Activated effector memory CD4-positive, alpha-beta T cell treated with anti-CD3 and anti-CD28 coated beads, Interleukin-2, amount 50 U/mL, for 16 hours (primary cell): ENCODE measurements around the gene PDLIM3.
"Not testable (repeated sequence)": the region's sequence is repeated elsewhere in the genome, so short reads cannot be mapped to it uniquely, and the experiment has no call there.

Experiments used
- DNase-seq: peaks from one replicate; pipeline ENCODE4 v3.0.0-alpha.2; 2020

Gene PDLIM3

DNA sequence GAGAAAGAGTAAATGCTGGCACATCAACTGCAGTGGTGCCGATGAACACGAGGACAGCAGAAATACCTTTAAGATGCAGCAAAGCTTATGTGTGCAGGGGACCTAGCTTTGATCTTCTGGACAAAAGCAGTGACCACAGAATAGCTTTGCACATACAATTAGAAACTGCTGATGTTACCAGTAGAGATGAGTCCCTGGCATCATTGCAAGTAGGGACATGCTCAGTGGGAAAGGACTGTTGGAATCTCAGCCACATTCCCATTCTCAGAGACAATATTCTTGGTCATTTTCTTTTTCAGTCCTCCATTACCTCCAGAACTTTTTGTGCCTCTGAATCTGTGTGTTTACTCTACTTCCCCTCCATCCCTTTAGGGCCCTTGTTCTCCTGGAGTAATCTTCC is 16.9 kb upstream of the PDLIM3 start:
- DNase-seq: no peak

DNA sequence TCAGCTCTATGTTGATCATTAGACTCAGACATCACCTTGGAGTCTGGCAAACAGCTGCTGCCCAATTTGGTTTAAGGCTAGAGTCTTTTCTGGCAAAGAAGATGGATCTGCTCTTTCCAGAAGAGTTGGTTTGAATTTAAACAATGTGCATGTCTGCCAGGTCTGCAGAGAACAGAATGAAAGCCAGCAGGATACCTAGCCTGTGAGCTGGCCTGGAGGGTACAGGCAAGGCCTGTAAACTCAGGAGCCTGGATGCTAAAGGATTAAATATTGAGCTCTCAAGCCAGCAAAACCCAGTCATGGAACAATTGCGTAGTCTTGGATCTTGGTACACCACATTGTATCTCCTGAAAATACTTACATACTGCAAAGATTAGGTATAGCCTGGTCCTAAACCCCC is 15.6 kb upstream of the PDLIM3 start:
- no peak for DNase-seq

DNA sequence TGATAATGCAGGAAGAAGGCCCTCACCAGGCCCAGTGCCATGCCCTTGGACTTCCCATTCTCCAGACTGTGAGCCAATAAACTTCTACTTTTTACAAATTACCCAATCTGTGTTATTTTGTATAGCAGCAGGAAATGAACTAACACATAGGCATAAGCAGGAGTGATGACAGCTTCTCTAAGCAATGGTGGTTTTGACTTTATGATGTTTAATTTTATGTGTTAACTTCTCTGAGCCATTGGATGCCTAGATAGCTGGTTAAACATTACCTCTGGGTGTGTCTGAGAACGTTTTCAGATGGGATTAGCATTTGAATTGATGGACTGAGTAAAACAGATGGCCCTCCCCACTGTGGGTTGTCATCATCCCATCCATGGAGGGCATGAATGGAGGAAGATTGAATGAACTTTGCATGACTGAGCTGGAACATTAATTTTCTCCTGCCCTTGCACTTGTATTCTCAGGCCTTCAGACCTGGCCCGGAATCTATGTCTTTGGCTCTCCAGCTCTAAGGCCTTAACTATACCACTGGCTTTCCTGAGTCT is 13.9 kb upstream of the PDLIM3 start:
- no peak for DNase-seq

DNA sequence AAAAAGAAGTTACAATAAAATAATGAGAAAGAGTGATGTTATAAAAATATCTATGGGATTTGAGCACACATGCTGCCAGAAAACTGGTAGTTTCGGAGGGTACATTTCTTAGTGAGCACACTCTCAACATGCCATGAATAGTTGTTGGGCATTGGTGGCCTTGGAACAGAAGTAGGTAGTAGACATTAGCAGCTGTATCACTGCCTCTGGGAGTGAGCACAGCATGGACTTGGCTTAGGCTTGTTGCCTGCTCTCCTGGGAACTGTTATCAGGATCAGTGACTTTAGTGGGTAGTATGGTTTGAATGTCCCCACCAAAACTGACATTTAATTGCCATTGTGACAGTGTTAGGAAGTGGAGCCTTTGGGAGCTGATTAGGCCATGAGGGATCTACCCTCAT is 13.3 kb upstream of the PDLIM3 start:
- DNase-seq: no peak

DNA sequence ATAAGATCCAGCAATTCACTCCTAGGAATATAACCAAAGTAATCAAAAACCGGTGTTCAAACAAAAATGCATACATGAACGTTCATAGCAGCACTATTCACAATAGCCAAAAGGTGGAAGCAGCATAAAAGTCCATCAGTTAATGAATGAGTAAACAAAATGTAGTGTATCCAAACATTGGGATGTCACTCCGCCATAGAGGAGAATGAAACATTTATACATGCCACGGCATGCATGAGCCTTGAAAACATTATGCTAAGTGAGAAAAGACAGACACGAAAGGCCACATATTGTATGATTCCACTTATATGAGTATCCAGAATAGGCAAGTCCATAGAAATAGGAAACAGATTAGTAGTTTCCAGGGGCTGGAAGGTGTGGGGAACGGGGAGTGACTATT is 11.0 kb upstream of the PDLIM3 start:
- no peak for DNase-seq

DNA sequence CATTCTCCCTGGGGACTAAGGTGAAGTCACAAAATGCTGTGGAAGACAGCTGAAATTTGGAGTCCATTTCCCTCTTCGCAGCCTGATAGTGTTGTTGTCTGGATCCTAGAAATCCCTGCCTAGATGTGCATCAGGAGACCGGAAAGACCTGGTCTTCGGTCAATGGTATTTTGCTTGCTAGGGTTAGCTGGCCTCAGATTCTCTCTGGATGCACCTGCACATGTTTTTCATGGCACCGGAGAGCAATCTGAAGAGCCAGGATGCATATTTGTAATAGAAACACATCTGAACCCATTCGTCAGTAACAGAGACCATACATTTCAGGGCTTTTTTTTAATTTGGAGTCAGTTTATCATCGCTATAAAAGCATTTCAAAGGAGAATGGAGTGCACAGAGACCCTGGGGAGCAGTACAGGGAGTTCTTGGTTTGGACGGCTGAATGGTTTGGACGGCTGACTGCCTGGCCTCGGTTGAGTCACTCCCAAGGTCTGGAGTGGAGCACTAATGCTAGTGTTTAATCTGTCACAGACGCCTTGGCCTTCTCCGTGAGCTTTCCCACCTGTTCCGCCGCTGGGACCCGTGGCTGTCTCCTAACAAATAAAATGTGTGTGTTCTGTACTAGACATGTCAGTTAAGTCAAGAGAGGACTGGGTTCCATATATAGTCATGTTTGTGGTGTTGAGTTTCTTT is 7.5 kb upstream of the PDLIM3 start:
- no peak for DNase-seq

DNA sequence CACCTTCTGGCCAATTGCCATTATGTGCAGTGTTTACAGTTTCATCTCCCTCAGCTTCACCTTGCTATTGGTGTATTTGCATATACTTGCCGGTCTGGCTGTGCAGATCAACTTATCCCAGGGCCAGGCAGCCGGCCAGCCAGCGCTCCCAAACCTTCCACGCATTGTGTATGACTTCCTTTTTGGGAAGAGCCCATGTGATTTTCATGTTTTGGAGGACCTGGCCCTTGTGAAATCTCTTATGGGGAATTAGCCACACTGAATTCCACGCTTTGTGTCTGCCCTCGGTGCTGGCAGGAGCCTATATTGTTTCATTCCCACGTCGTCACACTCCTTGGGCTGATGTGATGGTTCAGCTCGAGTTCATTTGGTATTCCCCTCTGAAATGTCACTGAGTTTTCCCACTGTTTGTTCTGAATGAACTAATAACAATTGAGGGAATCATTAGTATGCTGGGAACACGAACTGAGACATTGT is 6.0 kb upstream of the PDLIM3 start:
- DNase-seq: no peak

DNA sequence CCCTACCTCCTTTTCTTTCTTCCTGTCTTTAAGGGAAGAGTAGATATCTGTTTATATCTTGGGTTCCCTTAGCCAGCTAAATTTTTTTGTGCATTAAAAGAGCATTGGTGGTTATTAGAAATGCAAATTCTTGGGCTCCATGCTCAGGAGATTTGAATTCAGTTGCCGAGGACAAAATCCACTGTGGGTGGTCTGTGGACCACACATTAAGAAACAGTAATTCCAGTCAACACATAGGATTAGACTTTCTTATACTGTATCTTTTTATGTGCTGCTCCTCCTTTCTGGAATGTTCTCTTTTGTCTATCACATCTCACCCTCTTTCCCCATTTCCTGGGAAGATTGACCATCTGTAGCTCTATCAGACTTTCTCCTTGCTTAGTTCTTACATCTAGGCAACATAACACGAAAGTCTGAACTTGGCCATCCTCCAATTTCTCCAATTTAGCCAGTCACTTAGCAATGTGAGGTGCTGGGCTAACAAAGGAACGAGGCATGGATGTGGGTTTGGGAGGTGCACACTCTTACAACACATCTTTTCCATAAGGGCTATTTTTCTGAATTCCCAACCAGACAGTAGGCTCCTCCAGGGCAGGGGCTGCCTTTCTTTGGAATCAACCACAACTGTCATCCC is 5.3 kb upstream of the PDLIM3 start:
- no peak for DNase-seq

DNA sequence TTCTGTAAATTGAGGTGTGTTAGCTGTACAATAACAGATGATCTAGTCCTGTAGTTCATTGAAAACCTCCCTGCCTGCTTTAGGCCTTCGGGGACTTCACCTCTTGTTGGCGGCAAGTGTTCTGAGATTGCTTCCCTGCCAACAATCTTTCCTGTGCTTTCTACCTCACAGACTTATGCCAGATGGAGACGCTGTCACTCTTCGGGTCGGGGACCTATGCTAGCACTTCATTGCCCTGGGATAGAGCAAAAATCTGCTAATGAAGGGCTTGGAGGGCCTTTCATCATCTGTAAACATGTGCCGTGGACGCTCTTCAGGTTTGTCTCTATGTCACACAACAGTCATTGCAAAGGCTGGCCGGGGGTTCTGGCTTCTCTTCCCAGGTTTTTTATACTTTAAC is 4.7 kb upstream of the PDLIM3 start:
- DNase-seq: no peak

DNA sequence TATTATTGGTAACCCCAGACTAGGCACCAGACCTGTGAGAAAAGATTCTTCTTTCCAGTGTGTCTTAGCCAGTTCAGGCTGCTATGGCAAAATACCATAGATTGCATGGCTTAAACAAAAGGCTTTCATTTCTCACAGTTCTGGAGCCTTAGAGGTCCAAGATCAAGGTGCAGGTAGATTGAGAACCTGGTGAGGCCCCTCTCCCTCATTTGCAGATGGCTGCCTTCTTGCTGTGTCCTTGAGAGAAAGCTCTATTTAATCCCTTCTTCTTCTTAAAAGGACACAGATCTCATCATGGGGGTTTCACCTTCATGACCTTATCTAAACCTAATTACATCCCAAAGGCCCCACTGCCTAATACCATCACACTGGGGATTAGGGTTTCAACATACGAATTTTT is 3.5 kb upstream of the PDLIM3 start:
- DNase-seq: no peak

DNA sequence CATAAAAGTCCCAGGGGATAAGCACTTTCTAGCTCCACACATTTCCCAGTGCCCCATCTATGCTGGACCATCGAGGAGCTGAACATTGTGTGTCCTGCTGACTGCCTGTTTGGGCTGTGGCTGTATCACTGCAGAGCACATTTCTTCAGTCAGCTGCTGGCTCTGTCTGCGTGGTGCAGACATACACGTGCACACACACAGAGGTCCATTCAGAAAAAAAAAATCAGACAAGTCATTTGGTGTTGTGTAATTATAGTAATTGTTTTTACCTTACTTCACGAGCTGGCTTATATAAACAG is 1.1 kb upstream of the PDLIM3 start:
- no peak for DNase-seq

DNA sequence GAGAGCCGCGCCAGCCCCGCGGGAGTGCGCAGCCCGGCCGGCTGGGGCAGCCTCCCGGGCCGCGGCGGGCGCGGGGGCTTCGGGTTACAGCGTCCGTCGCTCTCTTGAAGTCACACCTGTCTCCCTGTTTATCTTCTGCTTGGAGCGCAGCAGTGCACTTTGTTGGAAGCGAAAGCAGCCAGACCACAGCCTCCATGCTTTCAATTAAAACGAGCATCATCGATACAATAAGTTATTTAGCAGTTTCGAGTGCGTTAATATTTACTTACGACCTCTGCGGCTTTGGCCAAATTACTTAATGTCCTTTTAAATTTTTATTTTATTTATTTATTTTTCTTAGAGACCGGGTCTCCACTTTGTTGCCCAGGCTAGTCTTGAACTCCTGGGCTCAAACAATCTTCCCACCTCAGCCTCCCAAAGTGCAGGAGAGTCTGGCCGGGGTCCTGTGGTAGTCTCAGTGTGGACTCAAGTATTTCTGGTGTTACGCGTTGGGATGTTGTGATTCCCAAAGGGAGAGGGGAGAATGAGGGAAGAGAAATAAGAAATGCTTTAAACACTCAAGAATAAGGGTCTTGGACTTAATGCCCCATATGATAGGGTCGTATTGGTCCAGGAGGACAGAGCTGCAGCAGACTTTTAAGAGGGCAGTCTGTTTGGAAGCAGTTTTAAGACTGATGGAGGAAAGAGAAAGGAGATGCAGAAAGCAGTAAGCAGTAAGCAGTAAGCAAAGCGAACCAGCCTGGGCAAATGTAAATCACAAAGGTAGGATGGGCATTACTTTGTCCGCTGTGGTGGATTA is 504 bp upstream of the PDLIM3 start:
- no peak for DNase-seq

DNA sequence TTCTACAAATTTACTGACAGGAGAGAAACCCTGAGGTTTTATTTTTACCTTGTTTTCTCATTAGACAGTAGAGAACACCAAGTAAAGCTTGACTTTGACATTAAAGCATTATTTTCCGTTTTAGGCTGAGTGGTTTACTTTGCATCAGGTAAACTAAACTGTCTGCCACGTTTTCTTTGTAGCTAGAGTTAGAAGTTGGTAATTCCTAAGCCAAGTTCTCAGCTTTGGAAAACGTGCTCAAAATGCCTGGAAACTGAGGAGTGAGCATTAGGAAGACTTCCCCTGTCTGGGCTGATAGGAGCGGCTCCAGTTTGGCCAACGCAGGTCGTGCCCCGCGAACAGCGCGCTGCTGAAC is 819 bp downstream of the PDLIM3 start:
- DNase-seq: no peak

DNA sequence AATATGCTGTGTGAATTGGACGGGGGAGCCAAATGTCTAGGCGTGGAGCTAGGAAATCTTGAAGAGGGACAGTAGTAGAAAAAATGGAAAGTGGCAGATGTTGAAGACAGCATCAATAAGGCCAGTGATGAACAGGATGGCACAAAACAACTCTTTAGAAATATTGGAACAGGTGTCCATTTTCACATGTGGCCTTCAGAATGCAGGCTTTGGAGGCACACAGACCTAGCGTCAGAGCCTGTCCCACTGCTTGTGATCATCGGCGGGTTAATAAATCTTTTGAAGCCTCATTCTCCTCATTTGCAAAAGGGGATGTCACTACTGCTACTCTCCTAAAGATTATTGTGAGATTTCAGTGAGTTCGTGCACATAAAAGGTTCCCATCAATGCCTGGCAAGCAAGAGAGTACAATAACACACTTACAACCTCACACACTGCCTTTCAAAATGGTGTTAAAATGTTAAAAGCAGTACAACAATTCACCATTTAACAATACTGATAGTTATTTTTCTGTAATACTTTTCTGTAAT is 2.4 kb downstream of the PDLIM3 start:
- DNase-seq: no peak

DNA sequence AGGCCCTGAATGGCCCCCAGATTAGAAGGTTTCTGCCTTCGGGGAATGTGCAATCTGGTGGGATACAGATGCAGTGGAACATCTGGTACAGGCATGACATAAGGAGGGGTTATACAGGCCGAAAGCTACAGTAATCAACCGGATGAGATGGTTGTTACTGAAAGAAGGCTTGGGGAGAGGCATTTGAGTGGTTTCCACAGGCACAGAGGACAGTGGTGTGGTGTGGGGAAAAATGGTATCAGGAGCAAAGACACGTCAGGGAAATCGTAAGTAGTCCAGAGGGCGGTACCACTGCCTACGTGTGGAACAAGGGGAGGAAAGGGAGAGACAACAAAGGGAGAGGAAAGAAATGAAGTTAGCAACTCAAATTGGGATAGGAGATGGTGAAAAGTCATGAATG is 3.0 kb downstream of the PDLIM3 start:
- no peak for DNase-seq

DNA sequence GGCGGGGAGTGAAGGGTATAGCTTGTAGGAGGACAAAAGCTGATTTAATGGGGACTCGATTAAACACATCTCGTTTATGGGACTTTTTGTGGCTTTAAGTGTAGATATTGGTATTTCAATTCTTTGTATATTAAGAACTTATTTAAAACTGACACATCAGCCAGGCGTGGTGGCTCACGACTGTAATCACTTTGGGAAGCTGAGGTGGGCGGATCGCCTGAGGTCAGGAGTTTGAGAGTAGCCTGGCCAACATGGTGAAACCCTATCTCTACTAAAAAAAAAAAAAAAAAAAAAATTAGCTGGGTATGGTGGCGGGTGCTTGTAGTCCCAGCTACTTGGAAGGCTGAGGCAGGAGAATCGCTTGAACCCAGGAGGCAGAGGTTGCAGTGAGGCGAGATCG is 3.7 kb downstream of the PDLIM3 start:
- not testable (repeated sequence) for DNase-seq

DNA sequence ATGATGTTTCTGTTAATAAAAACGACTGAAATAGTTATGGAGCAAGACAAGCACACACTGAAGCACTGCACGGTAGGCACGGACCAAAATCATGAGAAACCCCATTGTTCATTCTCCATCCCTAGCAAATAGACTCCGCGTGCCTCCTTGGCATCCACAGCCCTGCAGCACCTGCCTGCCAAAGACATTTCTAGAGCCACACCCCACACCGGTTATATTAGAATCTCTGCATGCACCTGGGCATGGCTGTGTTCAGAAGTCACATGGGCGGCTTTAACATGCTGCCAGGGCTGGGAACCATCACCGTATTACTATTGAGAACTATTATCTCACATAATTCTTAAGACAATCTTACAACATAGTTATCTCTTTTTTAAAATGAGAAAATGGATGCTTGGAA is 5.9 kb downstream of the PDLIM3 start:
- DNase-seq: no peak

DNA sequence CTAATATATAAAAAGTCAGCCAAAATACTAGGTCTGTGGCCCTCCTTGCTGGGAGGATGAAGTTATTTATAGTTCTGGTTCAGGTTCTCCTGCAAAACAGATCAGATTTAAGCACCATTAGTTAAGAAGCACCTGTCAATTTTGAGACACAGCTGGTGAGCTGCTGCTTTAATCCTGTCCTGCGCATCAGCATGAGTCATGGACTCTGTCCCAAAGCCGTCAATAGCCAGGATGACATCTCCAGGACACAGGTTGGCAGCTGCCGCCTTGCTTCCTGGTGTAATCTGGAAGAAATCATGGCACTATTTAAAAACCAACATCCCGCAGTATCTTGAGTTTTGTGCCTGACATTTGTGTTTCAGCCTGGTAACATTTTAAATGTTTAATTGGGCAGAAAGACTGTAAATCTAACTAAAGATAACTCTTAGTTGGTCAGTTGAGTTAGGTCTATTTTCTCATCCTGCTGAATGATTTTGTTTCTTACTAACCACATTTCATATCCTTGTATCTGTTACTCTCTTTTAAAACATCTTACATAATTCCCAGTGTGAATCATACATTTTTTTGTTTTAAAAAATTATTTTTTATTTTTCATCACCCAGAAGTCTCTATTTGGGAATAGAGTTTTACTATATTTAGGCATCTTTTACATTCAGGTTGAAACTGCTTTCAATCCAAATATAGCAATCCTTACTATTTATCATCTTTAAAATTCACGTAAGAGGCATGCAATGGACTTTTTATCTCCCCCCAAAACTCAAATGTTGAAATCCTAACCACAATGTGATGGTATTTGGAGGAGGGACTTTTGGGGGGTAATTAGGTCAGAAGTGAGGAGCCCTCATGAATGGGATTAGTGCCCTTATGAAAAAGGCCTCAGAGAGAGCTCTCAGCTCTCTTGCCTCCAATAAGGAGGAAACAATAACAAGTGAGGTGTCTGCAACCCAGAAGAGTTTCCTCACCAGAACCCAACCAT is 10.1 kb downstream of the PDLIM3 start:
- no peak for DNase-seq

DNA sequence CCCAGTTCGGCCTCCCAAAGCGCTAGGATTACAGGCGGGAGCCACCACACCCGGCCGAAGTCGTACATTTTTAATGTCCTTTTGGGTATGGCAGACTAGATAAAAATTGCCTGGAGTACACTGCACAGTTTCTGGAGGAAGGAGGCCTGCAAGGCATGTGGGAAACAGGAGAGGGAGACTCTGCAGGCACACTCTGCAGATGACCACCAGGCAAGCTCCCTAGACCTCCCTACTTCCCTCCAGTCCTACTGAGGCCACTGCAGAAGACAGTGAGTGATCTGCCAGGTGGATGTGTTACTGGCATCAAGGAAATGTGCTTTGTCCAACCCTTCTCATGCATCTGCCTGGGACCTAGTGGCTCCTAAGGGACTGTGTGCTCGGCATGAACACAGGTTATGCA is 11.4 kb downstream of the PDLIM3 start:
- DNase-seq: no peak

DNA sequence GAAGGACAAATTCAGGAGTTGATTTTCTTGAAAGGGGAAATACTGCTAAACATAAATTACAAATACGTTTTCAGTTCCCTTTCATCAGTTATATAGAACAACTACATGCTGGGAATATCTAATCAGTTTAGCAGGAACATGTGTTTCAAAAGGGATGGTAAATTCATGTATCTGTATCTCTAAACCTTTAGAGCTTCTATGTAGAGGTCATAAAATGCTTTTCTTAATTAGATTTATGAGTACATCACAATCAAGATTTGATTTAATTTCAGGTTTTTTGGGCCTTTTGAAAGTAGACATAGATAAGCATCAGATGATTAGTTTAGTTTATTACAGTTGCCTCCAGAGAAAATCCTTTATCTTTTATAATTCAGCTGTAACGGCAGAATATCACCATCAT is 12.9 kb downstream of the PDLIM3 start:
- DNase-seq: no peak

DNA sequence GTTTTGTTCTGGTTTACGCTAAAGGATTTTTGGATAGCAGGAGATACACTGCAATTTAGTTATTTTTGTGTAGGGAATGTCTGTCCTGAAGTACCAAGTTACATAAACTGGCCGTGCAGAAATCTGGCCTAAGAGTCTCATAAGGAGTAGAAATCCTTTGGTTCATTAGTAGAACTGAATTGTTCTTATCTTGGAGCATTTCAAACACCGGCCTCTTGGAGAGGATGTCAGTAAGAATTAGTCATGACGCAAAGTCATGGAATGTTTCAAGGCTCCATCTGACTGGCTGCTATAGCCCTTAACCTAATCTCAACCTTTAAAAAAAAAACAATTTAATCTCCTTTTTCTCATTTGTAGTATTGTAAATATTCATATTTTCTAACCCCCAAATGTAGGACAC is 15.2 kb downstream of the PDLIM3 start:
- DNase-seq: no peak

DNA sequence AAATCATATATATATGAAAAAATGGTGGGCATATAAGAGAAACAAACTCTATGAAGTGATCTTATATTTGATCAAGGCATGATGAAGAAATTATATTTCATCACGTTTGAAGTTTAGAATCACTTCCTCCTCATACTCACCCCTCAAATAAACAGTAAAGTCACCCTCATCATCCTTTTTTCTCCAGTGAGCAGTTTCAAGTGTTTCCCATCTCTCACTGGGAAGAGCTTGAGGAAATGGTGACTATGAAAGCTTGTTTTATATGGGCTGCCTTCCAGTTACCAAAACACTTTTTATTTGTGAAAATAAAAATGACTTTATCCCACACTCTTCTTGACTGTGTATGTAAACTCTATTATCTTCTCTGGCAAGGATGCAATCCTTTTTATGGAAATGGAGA is 16.8 kb downstream of the PDLIM3 start:
- DNase-seq: no peak

DNA sequence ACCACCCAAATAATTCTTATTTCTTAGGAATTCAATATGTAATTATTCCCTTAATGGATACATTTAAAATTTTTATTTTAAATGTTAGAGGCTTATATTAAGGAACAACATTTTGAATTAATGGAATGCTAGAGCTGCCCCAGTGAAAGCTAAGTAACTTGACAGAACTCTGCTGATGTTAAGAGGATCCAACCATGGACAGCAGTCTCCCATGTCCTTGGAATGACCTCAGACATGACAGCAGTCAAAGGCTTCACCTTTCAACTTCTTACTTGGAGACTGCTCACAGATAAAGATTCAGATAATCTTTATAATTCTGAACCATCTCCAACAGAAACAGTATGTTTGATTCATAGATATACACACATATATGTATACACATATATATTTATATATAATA is 17.2 kb downstream of the PDLIM3 start:
- DNase-seq: no peak
